GM23248 (cell line): ENCODE results near the gene ZDHHC3.

Experiments
- EZH2 ChIP-seq: fragments of 200-600 bp; sonication (generic); IDR thresholded peaks from 2 replicates; pipeline ENCODE4 v1.6.1; 2018; ENCODE audit warnings: antibody characterized with exemption, mild to moderate bottlenecking; ENCODE audit not compliant: insufficient read depth, poor library complexity, severe bottlenecking
- EZH2phosphoT487 ChIP-seq: fragments of 200-600 bp; sonication (generic); IDR thresholded peaks from 2 replicates; pipeline ENCODE4 v1.6.1; 2018; ENCODE audit warnings: antibody characterized with exemption, moderate library complexity, mild to moderate bottlenecking, low read depth; ENCODE audit not compliant: insufficient read depth

GRCh38 chr3:44996556-44996969 is 20.6 kb upstream of the ZDHHC3 start:
- no peak for TF ChIP-seq EZH2
- TF ChIP-seq EZH2phosphoT487, result no peak
